GM23248 (cell line): ENCODE results near the gene ABL1.

Source experiments
- EZH2 ChIP-seq: fragments of 200-600 bp; sonication (generic); IDR thresholded peaks from 2 replicates; pipeline ENCODE4 v1.6.1; 2018; ENCODE audit warnings: antibody characterized with exemption, mild to moderate bottlenecking; ENCODE audit not compliant: insufficient read depth, poor library complexity, severe bottlenecking
- EZH2phosphoT487 ChIP-seq: fragments of 200-600 bp; sonication (generic); IDR thresholded peaks from 2 replicates; pipeline ENCODE4 v1.6.1; 2018; ENCODE audit warnings: antibody characterized with exemption, moderate library complexity, mild to moderate bottlenecking, low read depth; ENCODE audit not compliant: insufficient read depth

DNA sequence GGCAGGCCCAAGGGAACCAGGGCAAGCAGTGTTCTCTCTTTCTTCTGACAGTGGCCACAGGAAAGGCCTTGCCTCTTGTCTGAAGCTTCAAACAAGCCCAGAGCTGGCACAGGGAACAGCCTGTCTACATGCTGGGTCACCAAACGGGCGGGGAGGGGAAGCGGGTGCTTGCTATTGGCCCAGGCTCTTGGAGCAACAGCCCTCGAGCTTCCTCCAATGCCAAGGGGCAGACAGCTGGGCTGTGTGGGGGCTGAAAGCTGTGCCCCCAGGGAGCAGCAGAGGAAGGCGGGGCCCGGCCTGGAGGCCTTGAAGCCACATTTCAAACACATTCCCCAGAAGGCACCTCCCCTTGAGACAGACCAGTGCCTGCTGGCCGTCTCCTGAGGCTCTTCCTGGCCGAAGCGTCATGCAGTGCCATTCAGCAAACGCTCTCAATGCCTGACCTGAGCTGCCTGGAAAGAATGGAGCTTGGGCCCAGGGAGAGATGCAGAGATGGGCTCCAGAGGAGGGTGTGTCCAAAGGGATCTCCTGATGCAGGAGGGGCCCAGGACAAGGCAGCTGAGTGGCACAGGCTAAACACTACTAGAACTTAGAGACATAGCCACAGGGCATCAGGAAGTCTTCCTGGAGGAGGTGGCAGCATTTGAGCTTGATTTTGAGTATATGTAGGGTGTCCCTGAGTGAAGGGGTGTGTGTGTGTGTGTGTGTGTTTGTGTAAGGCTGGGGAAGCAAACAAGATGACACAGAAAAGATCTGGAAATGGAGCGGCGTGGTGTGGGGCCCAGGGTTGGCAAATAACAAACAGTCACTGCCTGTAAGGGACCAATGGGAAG lies 101.4 kb downstream of the ABL1 start:
- TF ChIP-seq EZH2phosphoT487 (no peak), EZH2 (no peak)
